NB4 (cell line): ENCODE data around the gene ZNF783.
"Not testable (repeated sequence)": the region's sequence is repeated elsewhere in the genome, so short reads cannot be mapped to it uniquely, and the experiment has no call there.

Source experiments
- DNase-seq: peaks from one replicate; pipeline ENCODE4 v3.0.0; 2010; ENCODE audit warnings: low read depth
- H3K4me3 ChIP-seq: one replicate; pipeline ENCODE4 v1.5.1; 2011; ENCODE audit warnings: mild to moderate bottlenecking, low read depth, low read length, moderate library complexity
- CTCF ChIP-seq: IDR thresholded peaks from one replicate; pipeline ENCODE4 v1.5.1; 2012; ENCODE audit warnings: low read depth, low read length
- MYC ChIP-seq: IDR thresholded peaks from 2 replicates; pipeline ENCODE4 v1.6.1; 2011; ENCODE audit warnings: low read depth, low read length
- POLR2A ChIP-seq: IDR thresholded peaks from 2 replicates; pipeline ENCODE4 v1.6.1; 2011; ENCODE audit warnings: mild to moderate bottlenecking; ENCODE audit not compliant: insufficient read length; ENCODE audit errors: extremely low read depth
- TF ChIP-seq, protein P1 (sequence below): IDR thresholded peaks from 2 replicates; pipeline ENCODE4 v1.6.1; 2011; ENCODE audit warnings: low read depth, low read length

Gene ZNF783

DNA sequence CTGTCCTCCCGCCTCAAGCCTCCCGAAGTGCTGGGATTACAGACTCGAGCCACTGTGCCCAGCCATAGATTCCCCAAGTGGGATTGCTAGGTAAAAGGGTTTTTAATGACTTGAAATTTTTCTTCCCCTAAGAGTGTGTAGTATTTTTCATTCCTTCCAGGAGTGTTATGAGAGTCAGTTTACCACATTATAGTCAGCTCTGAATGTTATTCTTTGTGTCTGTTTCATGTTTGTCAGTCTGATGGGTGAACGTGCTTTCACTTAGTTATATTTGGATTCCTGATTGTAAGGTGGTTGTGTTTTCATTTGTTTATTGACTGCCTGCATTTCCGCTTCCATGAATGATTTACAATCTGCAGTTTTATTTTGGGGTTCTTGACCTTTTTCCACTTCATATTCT is 16.3 kb upstream of the ZNF783 start:
- TF ChIP-seq CTCF (no peak), POLR2A (no peak), MYC (no peak)
- TF ChIP-seq, protein P1, sequence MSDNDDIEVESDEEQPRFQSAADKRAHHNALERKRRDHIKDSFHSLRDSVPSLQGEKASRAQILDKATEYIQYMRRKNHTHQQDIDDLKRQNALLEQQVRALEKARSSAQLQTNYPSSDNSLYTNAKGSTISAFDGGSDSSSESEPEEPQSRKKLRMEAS: no peak
- DNase-seq: no peak
- H3K4me3 ChIP-seq: no peak overlapping the region

DNA sequence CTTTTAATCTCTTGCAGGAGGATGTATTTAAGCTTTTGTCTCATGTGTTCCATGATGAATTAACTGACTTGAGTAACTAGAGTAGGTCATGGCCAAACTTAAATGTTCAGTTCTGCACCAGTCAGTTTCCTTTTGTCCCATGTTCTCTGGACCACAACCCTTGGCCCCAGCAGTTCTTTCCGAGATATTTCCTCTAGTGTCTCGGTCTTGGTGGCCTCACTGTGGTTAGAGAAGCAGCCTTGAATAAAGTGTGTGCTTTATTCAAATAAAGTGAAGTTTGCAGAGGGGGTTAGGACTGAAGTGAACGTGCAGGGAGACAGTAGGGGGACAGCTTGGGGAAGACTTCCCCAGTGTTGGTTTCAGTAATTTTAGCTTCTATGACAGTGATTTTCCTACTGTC is 13.2 kb upstream of the ZNF783 start:
- no peak for DNase-seq
- TF ChIP-seq CTCF (no peak), POLR2A (no peak), MYC (no peak)
- TF ChIP-seq, protein P1: no peak
- H3K4me3 ChIP-seq: no peak overlapping the region

GRCh38 chr7:149250151-149250550 is 11.8 kb upstream of the ZNF783 start:
- not testable (repeated sequence) for DNase-seq

GRCh38 chr7:149251518-149251917 is 10.5 kb upstream of the ZNF783 start:
- H3K4me3 ChIP-seq, DNase-seq: not testable (repeated sequence)

More at GRCh38 chr7:149250151-149250550, 11.8 kb upstream of the ZNF783 start:
- H3K4me3 ChIP-seq: not testable (repeated sequence)

GRCh38 chr7:149252378-149252777 is 9.6 kb upstream of the ZNF783 start:
- no peak overlapping the region for H3K4me3 ChIP-seq
- TF ChIP-seq, protein P1: no peak
- TF ChIP-seq MYC (no peak), CTCF (no peak), POLR2A (no peak)
- DNase-seq: no peak

DNA sequence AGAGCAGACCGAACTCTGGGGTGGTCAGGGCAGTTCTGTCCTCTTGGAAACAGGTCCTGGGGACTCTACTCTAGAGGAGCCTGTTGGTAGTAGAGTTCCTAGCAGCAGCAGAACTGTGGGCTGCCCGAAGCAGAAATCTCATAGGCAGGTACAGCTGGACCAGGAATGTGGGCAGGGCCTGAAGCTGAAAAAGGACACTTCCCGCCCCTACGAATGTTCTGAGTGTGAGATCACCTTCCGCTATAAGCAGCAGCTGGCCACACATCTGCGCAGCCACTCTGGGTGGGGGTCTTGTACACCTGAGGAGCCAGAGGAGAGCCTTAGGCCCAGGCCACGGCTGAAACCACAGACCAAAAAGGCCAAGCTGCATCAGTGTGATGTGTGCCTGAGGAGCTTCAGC is 8.3 kb upstream of the ZNF783 start:
- DNase-seq: no peak
- TF ChIP-seq POLR2A (no peak), CTCF (no peak), MYC (no peak)
- TF ChIP-seq, protein P1: no peak
- H3K4me3 ChIP-seq: no peak overlapping the region

GRCh38 chr7:149254181-149254858 is 7.7 kb upstream of the ZNF783 start:
- no peak overlapping the region for H3K4me3 ChIP-seq
- TF ChIP-seq, protein P1: no peak
- TF ChIP-seq MYC: no peak
- TF ChIP-seq POLR2A: no peak
- no peak for TF ChIP-seq CTCF
- DNase-seq: no peak
